ENCODE data around the gene ZBTB49.

The ZBTB49 gene

GRCh38 chr4:4362991-4363697, 73.1 kb downstream of the ZBTB49 start:
- no peak for DNase-seq

GRCh38 chr4:4364061-4364460, 74.0 kb downstream of the ZBTB49 start:
- no peak for DNase-seq

GRCh38 chr4:4364486-4365208, 74.6 kb downstream of the ZBTB49 start:
- no peak for DNase-seq

- DNase-seq: no peak
Measured at GRCh38 chr4:4368809-4369580, 78.9 kb downstream of the ZBTB49 start.
